ENCODE measurements around the gene C2orf81.

DNA sequence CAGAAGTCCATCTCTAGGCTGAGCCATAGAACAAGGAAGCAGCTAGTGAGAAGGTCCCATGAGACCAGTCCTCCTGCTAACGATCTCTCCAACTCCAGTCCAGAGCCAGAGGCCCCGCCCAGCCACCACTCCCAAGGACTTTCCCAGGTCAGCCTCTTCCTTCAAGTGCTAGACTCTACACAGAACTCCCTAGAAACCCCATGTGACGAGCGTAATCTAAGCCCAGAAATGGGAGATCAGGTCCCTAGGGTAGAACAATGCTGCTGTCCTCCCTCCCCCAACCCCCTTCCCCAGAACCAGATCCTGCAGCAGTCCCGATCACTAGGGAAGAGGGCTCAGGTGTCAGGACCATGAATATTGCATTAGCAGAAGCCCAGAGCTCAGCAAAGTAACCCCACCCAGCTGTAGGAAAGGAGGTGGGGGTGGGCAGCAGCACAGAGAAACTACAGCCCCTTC lies 48.2 kb downstream of the C2orf81 start:
- TF ChIP-seq CTCF (IDR thresholded peaks at IDR 0.05; ENCODE audit: low read depth, low read length) (no peak), MYC (IDR thresholded peaks at IDR 0.05; ENCODE audit: low read depth, low read length) (no peak), MAX (IDR thresholded peaks at IDR 0.05; ENCODE audit: low read depth, low read length) (no peak)

All from NB4 (cell line).